Nephron progenitor cell (in vitro differentiated cells): Measurements from ENCODE around the gene SGMS1.

ENCODE experiments used
- DNase-seq: peaks from one replicate; pipeline ENCODE4 v3.0.0; 2021
- H3K27ac Mint-ChIP-seq: 2 replicates; pipeline ENCODE4 v1.8.0; 2021; ENCODE audit warnings: mild to moderate bottlenecking, moderate library complexity, mixed read lengths
- H3K27me3 Mint-ChIP-seq: 2 replicates; pipeline ENCODE4 v1.8.0; 2021; ENCODE audit warnings: mild to moderate bottlenecking, low read depth, mixed read lengths; ENCODE audit not compliant: poor library complexity
- H3K36me3 Mint-ChIP-seq: 2 replicates; pipeline ENCODE4 v1.8.0; 2021; ENCODE audit warnings: low read depth, mixed read lengths
- H3K4me1 Mint-ChIP-seq: 2 replicates; pipeline ENCODE4 v1.8.0; 2021; ENCODE audit warnings: mixed read lengths
- H3K4me3 Mint-ChIP-seq: 2 replicates; pipeline ENCODE4 v1.8.0; 2021; ENCODE audit warnings: mild to moderate bottlenecking, moderate library complexity, mixed read lengths
- H3K9me3 Mint-ChIP-seq: 2 replicates; pipeline ENCODE4 v1.8.0; 2021; ENCODE audit warnings: mild to moderate bottlenecking, moderate library complexity, mixed read lengths
- CTCF ChIP-seq: fragments of 200-600 bp; sonication (generic); IDR thresholded peaks from 2 replicates; pipeline ENCODE4 v1.5.0; 2021; ENCODE audit warnings: antibody characterized with exemption

The SGMS1 gene

GRCh38 chr10:50422259-50422658 lies 201.5 kb downstream of the SGMS1 start:
- no peaks in the 10 kb centered on the region for H3K36me3 Mint-ChIP-seq
- TF ChIP-seq CTCF: no peak
- DNase-seq: no peak
- H3K9me3 Mint-ChIP-seq: no peaks in the 10 kb centered on the region
- H3K27ac Mint-ChIP-seq: no peak overlapping the region
- peaks cover 10% of the 10 kb centered on the region for H3K27me3 Mint-ChIP-seq
- peaks cover 16% of the 10 kb centered on the region for H3K4me1 Mint-ChIP-seq
- H3K4me3 Mint-ChIP-seq: no peak overlapping the region

- Mint-ChIP-seq H3K27ac (no peak overlapping the region), H3K4me3 (no peak overlapping the region), H3K27me3 (peaks cover 10% of the 10 kb centered on the region), H3K4me1 (peaks cover 16% of the 10 kb centered on the region), H3K9me3 (no peaks in the 10 kb centered on the region), H3K36me3 (no peaks in the 10 kb centered on the region)
- peak; percentile 33 for DNase-seq
- peak; percentile 80 for TF ChIP-seq CTCF
Observed at GRCh38 chr10:50421026-50421719, 202.6 kb downstream of the SGMS1 start.

GRCh38 chr10:50420196-50420595 lies 203.6 kb downstream of the SGMS1 start:
- no peak for DNase-seq
- no peak overlapping the region for H3K4me3 Mint-ChIP-seq
- TF ChIP-seq CTCF: no peak
- H3K27me3 Mint-ChIP-seq: peaks cover 10% of the 10 kb centered on the region
- no peaks in the 10 kb centered on the region for H3K36me3 Mint-ChIP-seq
- H3K27ac Mint-ChIP-seq: peak overlapping the region; percentile 24
- H3K9me3 Mint-ChIP-seq: no peaks in the 10 kb centered on the region
- H3K4me1 Mint-ChIP-seq: peaks cover 16% of the 10 kb centered on the region

DNA sequence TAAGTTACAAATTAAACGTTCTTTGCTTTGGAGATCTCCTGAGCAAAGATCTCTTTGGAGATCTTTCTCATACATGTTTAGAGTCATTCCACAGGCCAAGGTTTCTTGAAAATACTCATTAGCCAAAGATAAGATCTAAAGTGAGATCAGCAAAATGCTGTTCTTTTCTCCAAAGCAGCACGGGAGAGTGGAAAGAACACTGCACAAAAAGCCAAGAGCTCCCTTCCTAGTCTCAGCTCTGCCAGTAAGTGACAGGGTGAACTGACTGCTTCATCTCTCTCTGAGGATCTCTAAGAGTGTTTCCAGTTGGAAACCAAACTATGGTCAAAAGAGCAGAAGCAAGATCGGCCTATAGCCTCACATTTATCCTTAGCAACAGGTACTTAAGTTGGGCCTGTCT lies 204.0 kb downstream of the SGMS1 start:
- H3K4me1 Mint-ChIP-seq: peaks cover 16% of the 10 kb centered on the region
- no peaks in the 10 kb centered on the region for H3K36me3 Mint-ChIP-seq
- no peak for DNase-seq
- H3K27me3 Mint-ChIP-seq: peaks cover 10% of the 10 kb centered on the region
- no peak overlapping the region for H3K4me3 Mint-ChIP-seq
- H3K9me3 Mint-ChIP-seq: no peaks in the 10 kb centered on the region
- no peak for TF ChIP-seq CTCF
- H3K27ac Mint-ChIP-seq: no peak overlapping the region

DNA sequence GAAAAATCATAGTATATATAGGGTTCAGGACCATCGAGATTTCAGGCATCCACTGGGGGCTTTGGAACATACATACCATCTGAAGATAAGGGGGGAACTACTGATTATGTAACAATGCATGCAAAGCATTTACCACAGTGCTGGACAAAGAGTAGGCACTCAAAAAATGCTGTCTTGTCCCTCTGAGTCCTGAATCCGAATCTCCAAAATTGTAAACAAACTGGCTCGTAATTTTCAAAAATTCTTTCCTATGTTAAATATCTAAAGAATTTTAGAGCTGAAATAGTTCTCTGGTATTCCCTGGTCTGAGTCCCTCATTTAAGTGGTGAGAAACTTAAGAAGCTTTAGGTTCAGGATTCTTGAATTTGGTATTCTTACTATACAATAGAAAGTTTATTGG lies 204.7 kb downstream of the SGMS1 start:
- H3K4me3 Mint-ChIP-seq: peak overlapping the region; percentile 87
- H3K9me3 Mint-ChIP-seq: no peaks in the 10 kb centered on the region
- H3K36me3 Mint-ChIP-seq: no peaks in the 10 kb centered on the region
- no peak for DNase-seq
- TF ChIP-seq CTCF: no peak
- no peak overlapping the region for H3K27ac Mint-ChIP-seq
- H3K4me1 Mint-ChIP-seq: peaks cover 16% of the 10 kb centered on the region
- peaks cover 10% of the 10 kb centered on the region for H3K27me3 Mint-ChIP-seq
